Ishikawa (cell line): ENCODE measurements around the gene MTSS2.

ENCODE experiments used
- CREB1 ChIP-seq: IDR thresholded peaks from 2 replicates; pipeline ENCODE4 v1.6.1; 2012; ENCODE audit warnings: low read depth
- TAF1 ChIP-seq: IDR thresholded peaks from 2 replicates; pipeline ENCODE4 v1.6.1; 2012; ENCODE audit warnings: low read depth, mild to moderate bottlenecking
- TF ChIP-seq, protein P1 (sequence below): IDR thresholded peaks from 2 replicates; pipeline ENCODE4 v1.6.1; 2012; ENCODE audit warnings: low read depth, mild to moderate bottlenecking

DNA sequence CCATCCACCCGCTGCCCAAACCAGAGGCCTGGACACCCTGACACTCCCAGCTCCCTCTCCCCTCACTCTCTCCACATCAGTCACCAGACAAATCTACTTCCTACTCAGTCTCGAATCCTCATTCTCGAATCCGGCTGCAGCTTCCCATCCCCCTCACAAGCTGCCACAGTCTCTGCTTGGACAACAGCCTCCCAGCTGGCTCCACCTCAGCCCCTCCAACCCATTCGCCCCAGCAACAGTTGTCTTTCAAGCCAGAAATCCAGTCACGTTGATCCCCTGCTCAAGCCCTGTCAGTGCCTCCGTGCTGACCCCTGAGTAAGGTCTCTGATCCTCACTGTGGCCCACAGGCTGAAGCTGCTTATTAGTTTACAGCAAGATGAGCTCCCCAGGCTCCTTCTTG lies 44.2 kb upstream of the MTSS2 start:
- TF ChIP-seq, protein P1, sequence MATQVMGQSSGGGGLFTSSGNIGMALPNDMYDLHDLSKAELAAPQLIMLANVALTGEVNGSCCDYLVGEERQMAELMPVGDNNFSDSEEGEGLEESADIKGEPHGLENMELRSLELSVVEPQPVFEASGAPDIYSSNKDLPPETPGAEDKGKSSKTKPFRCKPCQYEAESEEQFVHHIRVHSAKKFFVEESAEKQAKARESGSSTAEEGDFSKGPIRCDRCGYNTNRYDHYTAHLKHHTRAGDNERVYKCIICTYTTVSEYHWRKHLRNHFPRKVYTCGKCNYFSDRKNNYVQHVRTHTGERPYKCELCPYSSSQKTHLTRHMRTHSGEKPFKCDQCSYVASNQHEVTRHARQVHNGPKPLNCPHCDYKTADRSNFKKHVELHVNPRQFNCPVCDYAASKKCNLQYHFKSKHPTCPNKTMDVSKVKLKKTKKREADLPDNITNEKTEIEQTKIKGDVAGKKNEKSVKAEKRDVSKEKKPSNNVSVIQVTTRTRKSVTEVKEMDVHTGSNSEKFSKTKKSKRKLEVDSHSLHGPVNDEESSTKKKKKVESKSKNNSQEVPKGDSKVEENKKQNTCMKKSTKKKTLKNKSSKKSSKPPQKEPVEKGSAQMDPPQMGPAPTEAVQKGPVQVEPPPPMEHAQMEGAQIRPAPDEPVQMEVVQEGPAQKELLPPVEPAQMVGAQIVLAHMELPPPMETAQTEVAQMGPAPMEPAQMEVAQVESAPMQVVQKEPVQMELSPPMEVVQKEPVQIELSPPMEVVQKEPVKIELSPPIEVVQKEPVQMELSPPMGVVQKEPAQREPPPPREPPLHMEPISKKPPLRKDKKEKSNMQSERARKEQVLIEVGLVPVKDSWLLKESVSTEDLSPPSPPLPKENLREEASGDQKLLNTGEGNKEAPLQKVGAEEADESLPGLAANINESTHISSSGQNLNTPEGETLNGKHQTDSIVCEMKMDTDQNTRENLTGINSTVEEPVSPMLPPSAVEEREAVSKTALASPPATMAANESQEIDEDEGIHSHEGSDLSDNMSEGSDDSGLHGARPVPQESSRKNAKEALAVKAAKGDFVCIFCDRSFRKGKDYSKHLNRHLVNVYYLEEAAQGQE, result no peak
- no peak for TF ChIP-seq TAF1
- TF ChIP-seq CREB1, result no peak
